ENCODE measurements around the gene UBR7.
A peak's percentile ranks its signal among the peaks of the same experiment; 100 is the strongest.
"Not testable (repeated sequence)": the region's sequence is repeated elsewhere in the genome, so short reads cannot be mapped to it uniquely, and the experiment has no call there.

Gene UBR7

GRCh38 chr14:93186956-93187355, 20.1 kb upstream of the UBR7 start:
- DNase-seq (ENCODE audit: insufficient read length, low spot score) (no peak), FAIRE-seq (no peak)

DNA sequence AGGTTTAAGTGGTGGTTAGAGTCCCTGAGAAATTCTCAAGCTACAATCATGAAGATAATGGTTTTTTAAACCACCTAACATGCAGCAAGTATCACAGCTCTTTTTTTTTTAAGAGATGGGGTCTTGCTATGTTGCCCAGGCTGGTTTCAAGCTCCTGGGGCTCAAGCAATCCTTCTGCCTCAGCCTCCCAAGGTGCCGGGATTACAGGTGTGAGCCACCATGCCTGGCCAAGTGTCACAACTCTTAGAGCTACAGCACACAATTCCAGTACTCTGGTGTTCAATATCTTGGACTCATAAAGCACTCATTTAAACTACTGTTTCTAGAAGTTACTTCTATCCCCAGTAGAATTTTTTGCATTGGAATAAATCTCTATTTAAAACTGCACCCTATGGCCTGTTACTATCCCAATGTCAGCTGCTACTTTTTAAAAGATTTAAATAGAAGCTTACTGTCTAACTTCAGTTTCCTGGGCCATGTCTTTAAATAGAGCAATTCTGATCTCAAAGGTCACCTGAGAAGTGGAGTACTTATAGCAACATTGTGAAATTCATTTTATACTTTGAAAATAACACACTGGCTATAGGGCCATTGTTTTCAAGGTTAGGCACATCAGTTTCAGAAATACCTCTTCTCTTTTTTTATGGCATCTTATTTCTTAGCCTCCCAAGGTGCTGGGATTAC, 11.6 kb upstream of the UBR7 start:
- FAIRE-seq (no peak), DNase-seq (ENCODE audit: insufficient read length, low spot score) (no peak)

- no peak for FAIRE-seq
- DNase-seq (ENCODE audit: insufficient read length, low spot score): no peak
Measured at GRCh38 chr14:93199031-93199430, 8.0 kb upstream of the UBR7 start.

DNA sequence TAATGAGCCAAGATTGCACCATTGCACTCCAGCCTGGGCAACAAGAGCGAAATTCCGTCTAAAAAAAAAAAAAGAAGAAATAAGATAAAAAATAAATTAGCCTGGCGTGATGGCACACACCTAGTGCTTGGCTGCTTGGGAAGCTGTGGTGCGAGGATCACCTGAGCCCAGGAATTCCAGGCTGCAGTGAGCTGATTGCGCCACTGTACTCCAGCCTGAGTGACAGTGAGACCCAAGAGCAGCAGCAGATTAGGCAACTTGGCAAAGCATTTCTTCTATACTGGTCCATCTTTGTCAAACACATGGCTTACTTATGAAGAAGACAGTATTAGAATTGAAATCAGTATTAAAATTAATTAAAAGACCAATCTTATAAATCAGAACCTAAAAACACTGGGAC, 6.5 kb upstream of the UBR7 start:
- FAIRE-seq (no peak), DNase-seq (ENCODE audit: insufficient read length, low spot score) (no peak)

- FAIRE-seq (no peak), DNase-seq (ENCODE audit: insufficient read length, low spot score) (no peak)
Measured at GRCh38 chr14:93201155-93201704, 5.8 kb upstream of the UBR7 start.

GRCh38 chr14:93207468-93208308, 632 bp downstream of the UBR7 start:
- no peak for FAIRE-seq
- peak; percentile 63 for DNase-seq (ENCODE audit: insufficient read length, low spot score)

DNA sequence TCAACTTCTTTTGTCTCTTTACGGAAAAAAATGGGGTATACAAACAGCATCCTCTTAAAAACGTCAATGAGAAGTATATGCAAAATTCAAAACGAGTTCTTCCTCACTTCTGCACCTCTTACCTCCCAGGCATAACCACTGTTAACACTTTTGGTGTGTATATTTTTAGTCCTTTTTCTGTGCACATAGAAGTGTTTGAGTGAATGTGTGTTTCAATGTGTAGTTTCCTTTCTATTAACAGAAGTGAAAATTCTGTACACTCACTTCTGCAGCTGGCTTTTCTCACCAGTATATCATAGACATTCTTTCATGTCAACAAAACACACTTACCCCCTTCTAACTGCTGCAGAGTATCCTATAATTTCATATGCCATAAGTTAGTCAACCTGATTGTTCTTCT, 5.4 kb downstream of the UBR7 start:
- FAIRE-seq: no peak
- DNase-seq (ENCODE audit: insufficient read length, low spot score): no peak

GRCh38 chr14:93214598-93214997, 7.5 kb downstream of the UBR7 start:
- FAIRE-seq (no peak), DNase-seq (ENCODE audit: insufficient read length, low spot score) (no peak)

DNA sequence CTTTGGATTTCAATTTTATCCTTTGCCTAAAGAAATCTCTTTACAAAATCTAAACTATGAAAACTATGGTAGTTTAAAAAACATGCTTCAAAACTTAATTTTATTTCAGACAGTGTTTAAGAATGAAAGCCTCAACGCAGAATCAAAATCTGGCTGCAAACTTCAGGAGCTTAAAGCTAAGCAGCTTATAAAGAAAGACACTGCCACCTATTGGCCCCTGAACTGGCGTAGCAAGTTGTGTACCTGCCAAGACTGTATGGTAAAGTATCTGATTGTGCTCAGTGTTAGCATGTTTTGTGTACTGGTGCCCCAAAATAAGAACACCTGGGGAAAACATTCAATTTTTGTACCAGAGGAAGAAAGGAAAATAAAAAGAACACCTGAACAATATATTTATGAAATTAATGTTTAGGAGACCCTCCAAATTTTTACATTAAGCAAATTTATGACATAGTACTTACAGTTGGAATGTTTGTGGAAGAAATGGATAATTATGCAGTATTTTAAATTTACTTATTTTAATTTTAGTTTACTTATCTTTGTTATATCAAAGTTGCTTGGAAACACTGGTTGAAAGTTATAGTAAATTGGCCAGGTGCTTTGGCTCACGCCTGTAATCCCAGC, 12.2 kb downstream of the UBR7 start:
- DNase-seq (ENCODE audit: insufficient read length, low spot score): no peak
- FAIRE-seq: no peak

DNA sequence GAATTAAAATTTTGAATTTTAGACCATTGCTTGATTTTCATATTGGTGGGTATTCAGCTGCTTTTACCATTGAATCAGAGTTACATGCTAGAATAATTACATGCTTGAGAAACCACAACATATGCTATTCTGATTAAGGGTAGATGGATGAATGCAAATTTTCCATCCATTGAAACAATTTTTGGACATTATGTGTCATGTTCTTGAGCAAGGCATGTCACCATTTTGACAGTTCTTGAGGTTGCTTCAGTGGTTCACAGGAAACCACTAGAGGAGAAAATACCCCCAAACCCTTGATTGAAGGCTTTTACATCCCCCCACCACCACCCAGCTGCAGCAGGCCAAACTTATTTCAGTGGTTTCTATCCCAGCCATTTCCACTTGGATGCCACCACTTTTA, 13.5 kb downstream of the UBR7 start:
- no peak for FAIRE-seq

DNA sequence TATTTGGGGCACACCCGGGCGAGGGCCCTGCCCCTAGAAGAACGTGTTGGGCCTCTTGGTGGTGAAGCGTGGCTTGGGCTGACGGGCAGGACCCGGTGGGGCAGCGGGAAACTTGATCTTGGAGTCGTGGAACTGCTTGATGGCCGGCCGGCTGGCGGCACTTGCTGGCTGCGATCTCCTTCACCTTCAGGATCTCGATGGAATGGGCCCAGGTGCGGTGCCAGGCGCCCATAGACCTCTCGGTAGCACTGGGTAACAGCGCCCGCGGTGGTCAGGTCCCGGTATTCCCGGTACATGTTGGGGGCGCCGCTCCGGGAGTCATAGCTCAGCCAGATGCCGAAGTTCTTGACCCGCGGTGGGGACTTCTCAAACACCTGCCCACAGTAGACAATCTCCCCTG, 16.5 kb downstream of the UBR7 start:
- no peak for FAIRE-seq
- no peak for DNase-seq (ENCODE audit: insufficient read length, low spot score)

More for the DNA sequence above, 13.5 kb downstream of the UBR7 start:
- DNase-seq (ENCODE audit: insufficient read length, low spot score): no peak

DNA sequence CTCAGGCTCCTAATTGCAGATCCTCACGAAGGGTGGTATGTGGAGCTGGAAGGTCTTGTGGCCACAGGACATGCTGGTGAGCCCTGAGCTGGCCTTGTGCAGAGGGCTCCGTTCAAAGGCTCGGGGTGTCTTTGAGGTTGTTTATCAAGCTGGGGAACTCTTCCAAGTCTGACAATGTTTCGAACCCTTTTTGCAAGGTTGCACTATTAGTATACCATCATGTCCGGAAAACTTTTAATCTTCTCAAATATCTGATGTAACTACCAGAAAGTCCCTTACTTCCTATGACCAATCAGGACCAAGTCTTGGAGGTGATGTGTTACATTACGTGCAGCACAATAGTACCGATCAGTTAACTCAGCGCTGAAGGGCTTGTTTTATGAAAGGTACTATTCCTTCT, 21.5 kb downstream of the UBR7 start:
- FAIRE-seq (no peak), DNase-seq (ENCODE audit: insufficient read length, low spot score) (no peak)

- no peak for FAIRE-seq
Measured at GRCh38 chr14:93230539-93230938, 23.5 kb downstream of the UBR7 start.

GRCh38 chr14:93231129-93231979, 24.3 kb downstream of the UBR7 start:
- FAIRE-seq: no peak
- no peak for DNase-seq (ENCODE audit: insufficient read length, low spot score)

More at GRCh38 chr14:93230539-93230938, 23.5 kb downstream of the UBR7 start:
- DNase-seq (ENCODE audit: insufficient read length, low spot score): no peak

- FAIRE-seq (no peak), DNase-seq (ENCODE audit: insufficient read length, low spot score) (no peak)
Measured at GRCh38 chr14:93232159-93232558, 25.1 kb downstream of the UBR7 start.

GRCh38 chr14:93233078-93233477, 26.0 kb downstream of the UBR7 start:
- DNase-seq (ENCODE audit: insufficient read length, low spot score); FAIRE-seq: not testable (repeated sequence)

DNA sequence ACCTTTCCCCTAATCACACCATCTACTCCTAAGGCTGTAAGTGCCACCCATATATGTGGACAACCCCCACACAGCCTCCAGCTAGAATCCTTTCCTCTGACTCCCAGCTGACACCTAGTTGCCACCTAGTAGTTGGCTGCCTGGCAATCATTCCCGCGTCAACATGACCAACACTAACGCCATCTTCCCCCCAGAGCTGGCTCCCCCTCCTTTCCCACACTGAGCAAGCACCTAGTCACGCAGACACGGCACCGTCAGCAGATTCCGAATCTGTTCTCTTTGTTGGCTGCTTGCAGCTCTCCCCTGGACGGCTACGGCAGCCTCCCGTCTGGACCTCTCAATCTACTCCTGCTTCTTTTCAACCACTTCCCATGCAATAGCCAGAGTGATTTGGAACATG, 27.7 kb downstream of the UBR7 start:
- DNase-seq (ENCODE audit: insufficient read length, low spot score) (no peak), FAIRE-seq (peak; percentile 36)

DNA sequence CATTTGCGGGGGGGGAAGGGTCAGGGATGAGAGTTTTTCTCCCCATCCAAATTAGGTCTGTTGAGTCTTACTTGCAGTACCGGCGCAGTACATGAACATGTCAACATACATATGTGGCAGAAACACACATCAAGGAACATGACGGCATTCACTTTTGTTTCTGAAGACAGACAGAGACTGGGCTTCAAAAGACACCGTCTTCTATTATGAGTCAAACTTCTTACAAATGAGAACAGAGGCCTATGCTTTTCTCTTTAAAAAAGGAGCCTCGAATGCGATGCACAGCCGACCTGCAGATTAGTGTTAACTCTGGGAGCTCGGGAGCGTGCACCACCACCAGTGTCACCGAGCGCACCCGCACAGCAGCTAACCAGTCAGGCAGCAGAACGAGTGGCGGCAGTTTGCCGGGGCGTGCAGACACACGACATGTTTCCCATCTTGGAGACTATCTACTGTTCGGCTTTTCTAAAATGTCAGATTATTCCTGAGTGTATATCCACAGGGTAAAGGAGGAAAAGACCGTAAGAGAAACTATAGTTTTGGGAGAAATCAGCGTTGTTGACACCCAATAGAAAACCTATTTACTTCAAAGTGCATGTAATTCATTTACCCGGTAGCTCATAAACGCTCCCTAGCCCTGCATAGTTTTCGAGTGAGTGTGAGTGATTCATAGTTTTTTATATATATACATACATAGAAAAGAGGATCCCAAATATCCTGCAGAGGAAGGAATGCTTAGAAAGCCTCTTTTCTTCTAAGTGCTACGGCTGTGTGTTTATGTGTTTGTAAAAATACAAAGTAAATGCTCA, 33.0 kb downstream of the UBR7 start:
- FAIRE-seq (peak; percentile 36), DNase-seq (ENCODE audit: insufficient read length, low spot score) (peak; percentile 67)

DNA sequence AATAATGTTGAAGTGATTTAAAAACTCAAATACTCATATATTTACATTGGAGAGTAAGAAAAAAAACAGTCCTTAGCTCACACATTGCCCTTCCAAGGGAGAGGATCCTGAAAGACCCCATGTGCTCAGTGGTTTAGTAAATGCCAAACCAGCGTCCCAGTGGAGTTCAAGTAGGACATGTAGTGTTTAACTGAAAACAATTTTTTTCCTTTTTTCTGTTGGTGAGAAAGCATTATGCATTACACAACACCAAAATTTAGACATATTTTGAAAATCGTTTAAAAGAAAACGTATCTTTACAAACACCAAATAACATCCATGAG, 33.6 kb downstream of the UBR7 start:
- no peak for FAIRE-seq
- no peak for DNase-seq (ENCODE audit: insufficient read length, low spot score)

All from HTR-8/SVneo (cell line).